Fibroblast of skin of left biceps (primary cell): ENCODE results near the gene WDFY3.
A peak's percentile ranks its signal among the peaks of the same experiment; 100 is the strongest.

Source experiments
- DNase-seq, 2 experiments: peaks; one replicate each; pipeline ENCODE4 v3.0.0-alpha.2; 2013; ENCODE audit warnings: low read depth in 2 of 2

WDFY3 gene

DNA sequence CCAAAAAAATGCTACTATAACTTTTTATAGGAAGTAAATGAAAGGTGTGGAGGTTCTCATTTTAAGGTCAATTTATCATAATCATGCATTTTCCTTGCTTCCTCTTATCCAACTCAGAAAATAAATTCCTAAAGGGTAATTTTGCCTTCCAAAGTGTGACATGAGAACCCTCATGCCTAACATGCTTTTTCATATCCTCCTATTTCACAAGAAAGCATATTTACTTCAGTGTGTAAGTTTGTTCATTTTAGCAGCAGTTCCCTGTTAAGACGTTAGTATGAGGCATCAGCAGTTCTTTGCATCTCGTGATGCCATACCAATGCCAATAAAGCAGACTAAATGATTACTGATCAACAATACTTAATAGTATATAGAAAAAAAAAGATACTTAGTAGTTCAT, 18.4 kb downstream of the WDFY3 start:
- DNase-seq: no peak

- no peak for DNase-seq
Measured at GRCh38 chr4:84944947-84945346, 21.5 kb downstream of the WDFY3 start.

GRCh38 chr4:84940960-84941359, 25.5 kb downstream of the WDFY3 start:
- no peak for DNase-seq

DNA sequence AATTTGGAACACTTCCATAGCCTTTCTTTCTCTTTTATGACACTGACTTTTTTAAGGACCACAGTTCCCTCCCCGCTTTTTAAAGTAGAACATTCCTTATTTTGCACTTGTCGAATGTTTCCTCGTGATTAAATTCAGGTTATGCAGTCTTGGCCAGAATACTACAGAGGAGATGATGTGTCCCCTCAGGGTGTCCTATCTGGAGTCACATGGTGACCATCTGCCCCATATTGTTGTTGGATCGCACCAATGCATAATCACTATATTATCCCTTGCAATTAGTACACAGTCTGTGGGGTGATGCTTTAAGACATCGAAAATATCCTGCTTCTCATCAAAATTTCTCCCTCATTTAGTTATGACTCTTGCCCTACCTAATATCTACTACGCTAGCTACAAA, 27.4 kb downstream of the WDFY3 start:
- no peak for DNase-seq

GRCh38 chr4:84938316-84938715, 28.2 kb downstream of the WDFY3 start:
- DNase-seq: peak; percentile 42 to 45

DNA sequence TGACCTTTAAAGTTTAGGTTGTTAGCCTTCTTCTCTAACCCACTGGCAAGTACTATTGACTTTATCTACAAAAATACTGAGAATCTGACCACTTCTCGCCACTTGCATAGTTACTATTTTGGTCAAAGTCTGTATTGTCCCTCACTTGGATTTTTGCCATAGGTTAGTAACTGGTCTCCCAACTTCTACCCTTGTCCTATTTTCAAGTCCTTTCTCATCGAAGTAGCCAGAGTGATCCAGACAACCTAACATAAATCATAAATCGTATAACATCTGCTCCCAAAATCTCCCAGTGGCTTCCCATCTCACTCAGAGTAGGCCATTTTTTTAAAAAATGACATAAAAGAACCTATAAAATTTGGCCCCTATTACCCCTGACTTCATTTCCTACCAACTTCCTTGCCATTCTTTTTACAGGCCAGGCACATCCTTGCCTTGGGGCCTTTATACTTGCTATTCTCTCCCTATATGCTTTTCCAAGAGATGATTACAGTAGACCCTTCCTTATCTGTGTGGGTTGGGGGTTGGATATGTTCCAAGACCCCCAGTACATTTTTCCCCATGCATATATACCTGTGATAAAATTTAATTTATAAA, 29.0 kb downstream of the WDFY3 start:
- no peak for DNase-seq

GRCh38 chr4:84936123-84936522, 30.4 kb downstream of the WDFY3 start:
- DNase-seq: no peak

DNA sequence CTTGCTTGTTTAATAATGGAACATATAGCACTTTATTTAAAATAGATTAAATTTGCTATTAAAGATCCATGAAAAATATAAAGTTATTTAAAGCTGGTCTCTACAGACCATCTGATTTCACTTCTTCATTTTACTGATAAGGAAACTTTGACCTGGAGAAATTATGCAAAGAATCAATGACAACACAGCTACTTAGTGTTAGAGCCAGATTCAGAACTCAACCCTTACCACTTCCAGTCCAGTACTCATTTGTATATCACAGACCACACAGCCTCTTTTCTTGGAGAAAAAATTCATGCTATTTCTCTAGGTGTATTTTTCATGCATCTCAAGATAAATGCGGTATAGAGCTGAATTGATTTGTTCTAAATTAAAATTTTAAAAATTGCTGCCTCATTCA, 34.0 kb downstream of the WDFY3 start:
- no peak for DNase-seq

DNA sequence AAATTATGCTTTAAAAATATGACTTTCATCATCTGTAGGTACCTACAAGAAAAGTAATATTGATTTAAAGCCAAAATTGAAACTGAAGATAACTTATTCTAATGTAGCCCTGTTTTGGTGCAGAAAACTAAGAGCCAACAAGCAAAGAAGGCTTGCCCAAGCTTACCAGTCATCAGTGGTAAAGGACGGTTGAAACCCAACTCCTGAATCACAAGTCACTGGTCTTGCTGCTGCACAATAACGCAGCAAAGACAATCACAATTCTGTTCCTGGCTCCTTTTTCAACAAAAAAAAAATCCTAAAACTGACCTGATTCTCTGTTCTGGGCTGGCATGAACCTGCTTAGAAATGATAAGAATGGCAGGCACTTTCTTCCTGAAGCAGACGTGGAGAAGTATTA, 34.5 kb downstream of the WDFY3 start:
- DNase-seq: no peak

GRCh38 chr4:84931274-84931673, 35.2 kb downstream of the WDFY3 start:
- no peak for DNase-seq

DNA sequence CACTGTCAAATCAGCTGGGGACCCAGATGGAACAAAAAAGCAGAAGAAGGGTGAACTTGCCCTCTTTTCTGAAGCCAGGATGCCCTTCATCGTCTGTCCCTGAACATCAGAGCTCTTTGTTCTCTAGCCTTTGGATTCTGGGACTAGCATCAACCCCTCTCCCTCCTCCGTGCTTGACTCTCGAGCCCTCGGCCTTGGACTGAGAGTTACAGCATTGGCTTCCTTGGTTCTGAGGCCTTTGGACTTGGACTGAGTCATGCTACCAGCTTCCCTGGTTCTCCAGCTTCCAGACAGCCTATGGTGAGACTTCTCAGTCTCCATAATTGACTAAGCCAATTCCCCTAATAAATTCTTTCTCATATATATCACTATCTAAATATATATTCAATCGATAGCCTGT, 38.4 kb downstream of the WDFY3 start:
- DNase-seq: no peak

DNA sequence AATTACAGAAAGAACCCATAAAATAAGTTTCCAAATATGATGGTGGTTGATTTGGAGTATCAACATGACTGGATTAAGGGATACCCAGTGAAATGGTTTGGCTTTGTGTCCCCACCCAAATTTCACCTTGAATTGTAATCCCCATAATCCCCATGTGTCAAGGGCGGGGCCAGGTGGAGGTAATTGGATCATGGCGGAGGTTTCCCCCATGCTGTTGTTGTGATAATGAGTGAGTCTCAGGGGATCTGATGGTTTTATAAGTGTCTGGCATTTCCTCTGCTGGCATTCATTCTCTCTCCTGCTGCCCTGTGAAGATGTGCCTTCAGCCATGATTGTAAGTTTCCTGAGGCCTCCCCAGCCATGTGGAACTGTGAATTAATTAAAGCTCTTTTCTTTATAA, 39.1 kb downstream of the WDFY3 start:
- DNase-seq: no peak

GRCh38 chr4:84925558-84925957, 40.9 kb downstream of the WDFY3 start:
- no peak for DNase-seq

GRCh38 chr4:84924434-84924833, 42.1 kb downstream of the WDFY3 start:
- DNase-seq: no peak

- peak; percentile 36 to 55 for DNase-seq
Measured at GRCh38 chr4:84920617-84921016, 45.9 kb downstream of the WDFY3 start.

- DNase-seq: no peak
Measured at GRCh38 chr4:84917869-84918600, 48.5 kb downstream of the WDFY3 start.

GRCh38 chr4:84917086-84917821, 49.2 kb downstream of the WDFY3 start:
- DNase-seq: no peak

DNA sequence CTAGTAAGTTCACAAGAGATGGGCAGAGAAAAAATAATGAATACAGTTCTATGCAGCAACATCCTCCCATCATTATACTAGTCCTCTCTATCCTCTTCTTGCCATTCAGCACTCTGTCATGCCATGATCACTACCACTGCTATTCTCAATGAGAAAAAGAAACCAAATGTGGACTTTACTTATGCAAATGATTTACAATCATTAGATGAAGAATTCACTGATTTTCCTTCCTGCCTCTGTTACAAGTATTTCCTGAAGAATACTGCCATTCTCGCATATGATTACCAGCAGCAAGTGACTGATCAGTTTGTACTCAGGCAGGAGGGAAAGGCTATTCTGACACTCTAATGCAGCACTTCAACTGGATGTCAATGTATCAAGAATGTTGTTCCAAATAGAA, 50.3 kb downstream of the WDFY3 start:
- DNase-seq: no peak

DNA sequence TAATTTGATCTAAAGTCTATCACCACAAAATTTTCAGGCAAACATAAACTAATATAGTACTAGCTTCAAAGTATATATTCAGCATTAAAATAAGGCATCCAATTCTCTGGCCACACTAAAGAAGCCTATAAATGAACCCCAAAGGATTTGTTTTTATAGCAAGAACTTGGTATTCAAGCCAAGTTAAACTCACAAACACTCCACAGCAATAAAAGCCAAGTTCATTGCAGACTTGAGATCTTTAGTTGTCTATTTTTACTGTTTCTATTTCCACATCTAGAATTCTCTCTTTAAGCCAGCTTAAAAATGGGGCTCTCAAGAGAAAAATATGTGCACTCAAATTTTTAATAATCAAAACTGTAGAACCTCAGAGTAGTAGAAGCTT, 51.1 kb downstream of the WDFY3 start:
- no peak for DNase-seq

DNA sequence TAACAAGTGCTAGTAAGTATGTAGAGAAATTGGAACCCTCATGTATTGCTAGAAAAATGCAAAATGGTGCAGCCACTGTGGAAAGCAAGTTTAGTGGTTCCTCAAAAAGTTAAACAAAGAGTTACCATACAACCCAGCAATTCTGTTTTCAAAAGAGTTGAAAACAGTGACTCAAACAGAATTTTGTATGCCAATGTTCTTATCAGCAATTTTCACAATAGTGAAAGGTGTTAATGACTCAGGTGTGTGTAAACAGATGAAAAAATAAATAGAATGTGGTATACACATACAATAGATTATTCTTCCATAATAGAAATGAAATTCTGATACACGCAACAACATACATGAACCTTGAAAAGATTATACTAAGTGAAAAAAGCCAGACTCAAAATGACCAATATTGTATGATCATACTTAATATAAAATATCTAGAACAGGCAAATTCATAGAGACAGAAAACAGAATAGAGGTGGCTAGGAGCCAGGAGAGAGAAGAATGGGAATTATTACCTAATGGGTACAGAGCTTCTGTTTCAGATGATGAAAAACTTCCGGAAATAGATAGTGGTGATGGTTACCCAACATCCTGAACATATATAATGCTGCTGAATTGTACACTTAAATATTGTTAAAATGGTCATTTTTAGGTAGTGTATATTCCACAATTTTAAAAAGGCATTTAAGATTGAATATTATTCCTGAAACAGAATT, 51.6 kb downstream of the WDFY3 start:
- DNase-seq: no peak

DNA sequence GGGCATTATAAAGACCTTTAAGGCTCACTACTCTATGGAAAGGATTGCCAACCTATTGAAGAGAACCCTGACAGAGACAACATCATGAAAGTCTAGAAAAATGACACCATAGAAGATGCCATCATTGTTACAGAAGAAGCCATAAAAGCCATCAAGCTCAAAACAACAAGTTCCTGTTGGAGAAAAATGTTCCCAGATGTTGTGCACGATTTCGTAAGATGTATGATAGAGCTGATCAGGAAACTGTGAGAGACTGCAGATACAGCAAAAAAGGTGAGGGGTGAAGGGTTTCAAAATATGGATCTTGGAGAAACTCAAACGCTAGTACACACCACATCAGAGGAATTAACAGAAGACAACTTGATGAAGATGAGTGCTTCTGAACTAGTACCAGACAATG, 53.3 kb downstream of the WDFY3 start:
- DNase-seq: no peak

GRCh38 chr4:84912741-84913140, 53.7 kb downstream of the WDFY3 start:
- no peak for DNase-seq

DNA sequence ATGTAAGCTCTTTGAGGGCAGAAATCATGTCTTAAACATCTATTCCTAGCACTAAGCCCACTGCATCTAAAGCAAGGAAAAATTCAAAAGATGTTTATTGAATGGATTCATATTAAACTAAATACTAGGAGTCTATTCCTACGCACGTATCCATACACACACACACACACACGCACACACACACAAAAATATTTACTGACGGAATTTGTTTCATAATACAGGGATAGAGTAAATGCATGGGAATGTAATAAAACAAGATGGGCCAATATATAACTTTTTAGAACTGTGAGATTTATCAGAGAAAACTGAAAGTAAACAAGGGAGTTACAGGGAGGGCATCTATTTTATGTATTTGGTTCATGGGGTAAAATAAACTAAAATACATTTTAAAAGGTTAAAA, 57.6 kb downstream of the WDFY3 start:
- DNase-seq: no peak
